K562 (cell line): ENCODE results near the gene ABLIM2. TPM values are rescaled to one million over a fixed set of nuclear protein-coding genes. Genes with fewer than 3 reads are reported as not detected.

Experiments
- ARID3B ChIP-seq: fragments of 250-450 bp; sonication (Bioruptor Pico); IDR thresholded peaks from 2 replicates; pipeline ENCODE4 v1.4.0; 2020; ENCODE audit warnings: borderline replicate concordance
- E2F5 ChIP-seq: sonication (generic); formaldehyde crosslinking; IDR thresholded peaks from 2 replicates; pipeline ENCODE4 v1.8.0; 2022; ENCODE audit warnings: mild to moderate bottlenecking, missing genetic modification reagents
- PHF8 ChIP-seq: fragments of 200-600 bp; sonication (generic); IDR thresholded peaks from 2 replicates; pipeline ENCODE4 v1.6.1; 2012; ENCODE audit warnings: mixed run types, mild to moderate bottlenecking, inconsistent platforms, low read length, moderate library complexity, borderline replicate concordance
- SMAD4 ChIP-seq: fragments of 250-450 bp; sonication (Bioruptor Pico); conservative IDR thresholded peaks from 2 replicates; pipeline ENCODE4 v1.8.0; 2021; ENCODE audit warnings: inconsistent platforms, mild to moderate bottlenecking, moderate library complexity
- SPI1 ChIP-seq: IDR thresholded peaks from 2 replicates; pipeline ENCODE4 v1.6.1; 2011; ENCODE audit warnings: low read depth, low read length, control low read depth, borderline replicate concordance
- TFAP4 ChIP-seq: sonication (generic); formaldehyde crosslinking; IDR thresholded peaks from 2 replicates; pipeline ENCODE4 v1.8.0; 2022; ENCODE audit warnings: missing genetic modification reagents, mild to moderate bottlenecking, moderate library complexity, borderline replicate concordance
- THAP12 ChIP-seq: fragments of 250-450 bp; sonication (Bioruptor Pico); IDR thresholded peaks from 2 replicates; pipeline ENCODE4 v1.9.0; 2021; ENCODE audit warnings: mild to moderate bottlenecking, inconsistent platforms
- UBTF ChIP-seq, 2 experiments: IDR thresholded peaks; 2 replicates each; pipeline ENCODE4 v1.6.1; 2012; ENCODE audit warnings: improper control_type of control experiment in 2 of 2, low read depth in 2 of 2, low read length in 2 of 2, borderline replicate concordance in 1 of 2
- ZBTB11 ChIP-seq, 3 experiments: fragments of 200-800 bp in 1 of 3; fragments of 250-450 bp in 1 of 3; fragments of 450-650 bp in 1 of 3; sonication (Bioruptor Pico) in 1 of 3; sonication (Bioruptor generic) in 1 of 3; formaldehyde crosslinking in 1 of 3; IDR thresholded peaks; 2 replicates each; pipeline versions ENCODE4 v1.6.1 to v1.8.0; 2016 to 2022; ENCODE audit warnings: mild to moderate bottlenecking in 2 of 3, missing genetic modification characterization in 2 of 3, missing compliant biosample characterization in 1 of 3, moderate library complexity in 1 of 3
- ZNF655 ChIP-seq: fragments of 250-450 bp; sonication (Bioruptor Pico); IDR thresholded peaks from 2 replicates; pipeline ENCODE4 v1.5.0; 2021
- polyA plus RNA-seq, 8 experiments: library from polyadenylated mRNA; depleted of rRNA in 4 of 8; stranded (reverse) in 5 of 8; unstranded in 3 of 8; fragments of >200 nt; fragmentation: Nextera tagmentation in 2 of 8; fragmentation: Illumina TruSeq in 1 of 8; extraction: Ambion mirVana in 2 of 8; extraction: Trizol in 1 of 8; gene quantifications; 2 replicates each; pipeline versions ENCODE4 v1.2.1 to v1.2.3, GENCODE V29; 2011 to 2014; ENCODE audit warnings: inconsistent platforms in 1 of 8, missing spikeins in 1 of 8
- total RNA-seq, 7 experiments: library from RNA; depleted of rRNA in 6 of 7; stranded (reverse); fragments of >200 nt in 6 of 7; fragmentation: Illumina TruSeq in 2 of 7; extraction: Trizol in 2 of 7; gene quantifications; 2 replicates each; pipeline versions ENCODE4 v1.2.1 to v1.2.3, GENCODE V29; 2011 to 2021; ENCODE audit warnings: low replicate concordance in 1 of 7

Gene ABLIM2
- total and polyA plus RNA-seq, 9 of the 15 experiments (the other 6 are each of a cell fraction or from before 2014, with no cell fraction given) = not detected

GRCh38 chr4:8198906-8199593 lies 40.4 kb upstream of the ABLIM2 start, which contains the start of gene SH3TC1 (continued):
- TF ChIP-seq PHF8 (peak; percentile 30; the same call in 1 of the 2 replicates), ZNF655 (no peak), ZBTB11 (CRISPR knock-in tag; IDR thresholded peaks at IDR 0.05) (peak in 1 of 3 experiments; percentile 40; a peak in 1 of 6 replicates), THAP12 (CRISPR knock-in tag) (0 out of 2 replicates have a peak, but pooled peaks have one; percentile 25), SMAD4 (CRISPR knock-in tag) (0 out of 2 replicates have a peak, but pooled peaks have one; percentile 38), SPI1 (peak; percentile 91; the same call in 1 of the 2 replicates), E2F5 (CRISPR knock-in tag) (no peak), ARID3B (CRISPR knock-in tag) (0 out of 2 replicates have a peak, but pooled peaks have one; percentile 16), TFAP4 (peak; percentile 96), UBTF (IDR thresholded peaks at IDR 0.05; ENCODE audit: borderline replicate concordance in 1 of 2, low read depth in 2 of 2, low read length in 2 of 2) (peak; percentile 75 to 97; a peak in 3 of 4 replicates)
